Measurements from ENCODE around the gene PDE6B.
A peak's percentile ranks its signal among the peaks of the same experiment; 100 is the strongest.

Gene PDE6B

GRCh38 chr4:683982-684622, 58.7 kb downstream of the PDE6B start:
- peak in 1 of 2 donors; percentile 58 for DNase-seq
- peak; percentile 30 to 32 for TF ChIP-seq CTCF (IDR thresholded peaks at IDR 0.05)
- Histone ChIP-seq H3K9me3 (no peaks in the 10 kb centered on the region), H3K27me3 (peaks cover 0 to 66% of the 10 kb centered on the region in 2 donors), H3K27ac (no peak overlapping the region), H3K4me3 (no peak overlapping the region), H3K4me1 (peaks cover 0 to 36% (median 20%) of the 10 kb centered on the region in 4 donors), H3K36me3 (peaks cover 0 to 4% (median 0%) of the 10 kb centered on the region in 3 donors)
- intact Hi-C loops (cut with DNase I; ENCODE audit: low total_unique reads): no loop called here

DNA sequence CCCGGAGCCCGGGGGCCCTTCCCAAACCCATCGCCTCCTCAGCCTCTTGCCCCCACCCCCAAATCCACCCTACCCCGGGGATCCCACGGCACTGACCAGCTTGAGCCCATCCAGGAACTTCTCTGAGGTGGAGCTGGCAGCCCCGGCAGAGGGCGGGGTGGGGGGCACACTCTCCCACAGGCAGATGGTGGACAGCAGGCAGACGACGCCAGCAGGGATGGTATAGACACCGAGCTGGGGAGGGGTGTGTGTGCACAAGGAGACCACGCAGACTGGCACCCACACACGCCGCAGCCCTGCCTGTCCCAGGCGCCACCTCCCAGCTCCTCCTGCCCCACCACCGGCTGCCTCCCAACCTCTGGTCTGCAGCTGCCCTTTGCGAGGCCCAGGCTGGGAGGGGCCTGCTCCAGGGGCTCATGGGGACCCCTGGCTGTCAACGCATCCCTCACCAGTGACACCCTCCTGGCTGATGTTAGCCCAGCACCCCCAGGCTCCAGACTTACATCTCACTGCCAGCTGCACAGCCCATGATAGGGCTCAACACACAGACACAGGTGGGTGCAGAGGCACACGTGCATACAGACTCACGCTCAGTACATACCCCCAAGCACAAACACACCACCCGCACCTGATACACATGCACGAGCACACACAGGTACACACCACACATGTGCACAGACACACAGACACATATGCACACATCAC, 59.4 kb downstream of the PDE6B start:
- Histone ChIP-seq H3K4me1 (peaks cover 0 to 41% (median 22%) of the 10 kb centered on the region in 4 donors), H3K27ac (no peak overlapping the region), H3K9me3 (no peaks in the 10 kb centered on the region), H3K36me3 (peaks cover 0 to 4% (median 0%) of the 10 kb centered on the region in 3 donors), H3K27me3 (peaks cover 0 to 60% of the 10 kb centered on the region in 2 donors), H3K4me3 (no peak overlapping the region)
- intact Hi-C loops (cut with DNase I; ENCODE audit: low total_unique reads): no loop called here
- DNase-seq: no peak
- TF ChIP-seq CTCF (IDR thresholded peaks at IDR 0.05): no peak

GRCh38 chr4:685679-686412, 60.5 kb downstream of the PDE6B start:
- no peak for TF ChIP-seq CTCF (IDR thresholded peaks at IDR 0.05)
- DNase-seq: no peak
- intact Hi-C loops (cut with DNase I; ENCODE audit: low total_unique reads): no loop called here

GRCh38 chr4:686413-687040, 61.2 kb downstream of the PDE6B start:
- Histone ChIP-seq H3K4me3 (no peak overlapping the region), H3K4me1 (peaks cover 0 to 28% (median 12%) of the 10 kb centered on the region in 4 donors), H3K27ac (no peak overlapping the region), H3K9me3 (no peaks in the 10 kb centered on the region), H3K27me3 (peaks cover 0 to 45% of the 10 kb centered on the region in 2 donors), H3K36me3 (peaks cover 0 to 4% (median 0%) of the 10 kb centered on the region in 3 donors)
- intact Hi-C loops (cut with DNase I; ENCODE audit: low total_unique reads): no loop called here
- DNase-seq: no peak
- no peak for TF ChIP-seq CTCF (IDR thresholded peaks at IDR 0.05)

More at GRCh38 chr4:685679-686412, 60.5 kb downstream of the PDE6B start:
- Histone ChIP-seq H3K9me3 (no peaks in the 10 kb centered on the region), H3K4me3 (no peak overlapping the region), H3K4me1 (peaks cover 0 to 33% (median 17%) of the 10 kb centered on the region in 4 donors), H3K36me3 (peaks cover 0 to 4% (median 0%) of the 10 kb centered on the region in 3 donors), H3K27ac (no peak overlapping the region), H3K27me3 (peaks cover 0 to 50% of the 10 kb centered on the region in 2 donors)

Measured in tibial artery (tissue), 4 donors.